WERI-Rb-1 (cell line): ENCODE data around the gene PRKCB.

ENCODE experiments used
- DNase-seq: peaks from one replicate; pipeline ENCODE4 v3.0.0-alpha.2; 2020
- H3K27ac ChIP-seq: fragments of 250-450 bp; sonication (Bioruptor Pico); 2 replicates; pipeline ENCODE4 v1.5.1; 2020; ENCODE audit warnings: mild to moderate bottlenecking, moderate library complexity
- H3K27me3 ChIP-seq: fragments of 250-450 bp; sonication (Bioruptor Pico); 2 replicates; pipeline ENCODE4 v1.5.1; 2021; ENCODE audit warnings: mild to moderate bottlenecking, low read depth, moderate library complexity; ENCODE audit not compliant: insufficient read depth, severe bottlenecking
- H3K36me3 ChIP-seq: fragments of 250-450 bp; sonication (Bioruptor Pico); 2 replicates; pipeline ENCODE4 v1.5.1; 2020; ENCODE audit warnings: mild to moderate bottlenecking, moderate library complexity
- H3K4me3 ChIP-seq: 2 replicates; pipeline ENCODE4 v1.5.1; 2011; ENCODE audit warnings: low read depth, mild to moderate bottlenecking, control low read depth, low read length
- H3K9me3 ChIP-seq: fragments of 250-450 bp; sonication (Bioruptor Pico); 2 replicates; pipeline ENCODE4 v1.5.1; 2021; ENCODE audit warnings: mild to moderate bottlenecking, moderate library complexity; ENCODE audit not compliant: severe bottlenecking
- CTCF ChIP-seq: IDR thresholded peaks from 2 replicates; pipeline ENCODE4 v1.5.1; 2011; ENCODE audit warnings: low read depth, mild to moderate bottlenecking, control low read depth, inconsistent platforms, low read length

PRKCB gene

GRCh38 chr16:24009098-24009497, 173.3 kb downstream of the PRKCB start:
- Histone ChIP-seq H3K36me3 (no peaks in the 10 kb centered on the region), H3K4me3 (no peak overlapping the region), H3K9me3 (no peaks in the 10 kb centered on the region), H3K27ac (no peak overlapping the region), H3K27me3 (peaks cover 14% of the 10 kb centered on the region)
- DNase-seq: no peak
- no peak for TF ChIP-seq CTCF

- DNase-seq: no peak
- no peaks in the 10 kb centered on the region for H3K36me3 ChIP-seq
- TF ChIP-seq CTCF: no peak
- H3K9me3 ChIP-seq: no peaks in the 10 kb centered on the region
- H3K4me3 ChIP-seq: no peak overlapping the region
- no peak overlapping the region for H3K27ac ChIP-seq
- peaks cover 14% of the 10 kb centered on the region for H3K27me3 ChIP-seq
These were observed 174.2 kb downstream of the PRKCB start for GRCh38 chr16:24009955-24010354.

- Histone ChIP-seq H3K9me3 (no peaks in the 10 kb centered on the region), H3K27ac (no peak overlapping the region), H3K4me3 (no peak overlapping the region), H3K36me3 (no peaks in the 10 kb centered on the region), H3K27me3 (peaks cover 12% of the 10 kb centered on the region)
- peak; percentile 71 for DNase-seq
- TF ChIP-seq CTCF: peak; percentile 84
These were observed 174.8 kb downstream of the PRKCB start for GRCh38 chr16:24010440-24011089.

- H3K9me3 ChIP-seq: no peaks in the 10 kb centered on the region
- no peak overlapping the region for H3K4me3 ChIP-seq
- H3K27me3 ChIP-seq: peaks cover 6% of the 10 kb centered on the region
- TF ChIP-seq CTCF: no peak
- no peak for DNase-seq
- no peaks in the 10 kb centered on the region for H3K36me3 ChIP-seq
- H3K27ac ChIP-seq: no peak overlapping the region
These were observed 175.5 kb downstream of the PRKCB start for GRCh38 chr16:24011237-24011636.

GRCh38 chr16:24013054-24013636, 177.4 kb downstream of the PRKCB start:
- H3K9me3 ChIP-seq: no peaks in the 10 kb centered on the region
- H3K4me3 ChIP-seq: no peak overlapping the region
- peaks cover 4% of the 10 kb centered on the region for H3K27me3 ChIP-seq
- no peak overlapping the region for H3K27ac ChIP-seq
- TF ChIP-seq CTCF: no peak
- H3K36me3 ChIP-seq: no peaks in the 10 kb centered on the region
- DNase-seq: no peak
